GM10266 (cell line): ENCODE data around the gene GNAI2.

Experiments
- DNase-seq: peaks from one replicate; pipeline ENCODE4 v3.0.0; 2012; ENCODE audit errors: extremely low spot score
- TF ChIP-seq, protein P1 (sequence below): IDR thresholded peaks from 2 replicates; pipeline ENCODE4 v1.5.1; 2012; ENCODE audit warnings: mild to moderate bottlenecking, low read depth; ENCODE audit not compliant: control insufficient read depth, insufficient read depth; ENCODE audit errors: missing control alignments

GNAI2 gene

DNA sequence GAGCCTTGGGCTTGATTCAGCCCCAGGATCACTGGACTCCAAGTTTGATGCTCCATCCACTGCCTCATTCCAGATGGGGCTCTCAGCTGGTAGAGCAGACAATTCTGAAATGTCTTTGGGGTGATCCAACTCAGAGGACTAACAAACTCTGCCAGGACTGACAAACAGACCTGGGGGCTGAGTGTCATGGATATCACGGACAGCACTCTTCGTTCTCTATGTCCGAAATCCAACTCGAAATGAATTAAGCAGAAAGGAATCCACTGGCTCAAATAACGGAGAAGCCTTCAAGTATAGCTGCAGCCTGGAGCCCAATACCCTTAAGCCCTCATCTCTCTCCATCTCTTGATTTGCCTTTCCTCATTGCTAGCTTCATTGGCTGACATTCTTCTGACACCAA is 16.7 kb upstream of the GNAI2 start:
- DNase-seq: no peak
- TF ChIP-seq, protein P1, sequence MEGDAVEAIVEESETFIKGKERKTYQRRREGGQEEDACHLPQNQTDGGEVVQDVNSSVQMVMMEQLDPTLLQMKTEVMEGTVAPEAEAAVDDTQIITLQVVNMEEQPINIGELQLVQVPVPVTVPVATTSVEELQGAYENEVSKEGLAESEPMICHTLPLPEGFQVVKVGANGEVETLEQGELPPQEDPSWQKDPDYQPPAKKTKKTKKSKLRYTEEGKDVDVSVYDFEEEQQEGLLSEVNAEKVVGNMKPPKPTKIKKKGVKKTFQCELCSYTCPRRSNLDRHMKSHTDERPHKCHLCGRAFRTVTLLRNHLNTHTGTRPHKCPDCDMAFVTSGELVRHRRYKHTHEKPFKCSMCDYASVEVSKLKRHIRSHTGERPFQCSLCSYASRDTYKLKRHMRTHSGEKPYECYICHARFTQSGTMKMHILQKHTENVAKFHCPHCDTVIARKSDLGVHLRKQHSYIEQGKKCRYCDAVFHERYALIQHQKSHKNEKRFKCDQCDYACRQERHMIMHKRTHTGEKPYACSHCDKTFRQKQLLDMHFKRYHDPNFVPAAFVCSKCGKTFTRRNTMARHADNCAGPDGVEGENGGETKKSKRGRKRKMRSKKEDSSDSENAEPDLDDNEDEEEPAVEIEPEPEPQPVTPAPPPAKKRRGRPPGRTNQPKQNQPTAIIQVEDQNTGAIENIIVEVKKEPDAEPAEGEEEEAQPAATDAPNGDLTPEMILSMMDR: no peak

DNA sequence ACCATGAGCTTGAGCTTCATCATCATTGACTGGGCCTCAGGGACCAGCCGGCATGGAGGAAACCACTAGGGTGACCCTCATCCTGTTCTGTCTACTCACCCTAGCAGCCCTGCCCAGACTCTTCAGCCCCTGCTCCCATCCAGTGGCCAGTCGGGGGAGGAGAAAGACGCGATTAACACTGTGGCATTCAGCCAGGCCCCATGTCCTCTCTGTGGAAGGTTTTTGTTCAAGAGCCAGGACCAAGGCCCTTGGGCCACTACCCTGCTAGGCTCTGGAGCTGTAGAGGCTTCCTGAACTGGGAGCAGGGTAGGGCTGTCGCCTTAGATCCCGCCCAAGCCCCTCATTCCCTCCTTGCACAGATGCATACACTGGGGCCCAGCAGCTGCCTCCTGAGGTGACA is 15.9 kb upstream of the GNAI2 start:
- no peak for DNase-seq
- TF ChIP-seq, protein P1: no peak

DNA sequence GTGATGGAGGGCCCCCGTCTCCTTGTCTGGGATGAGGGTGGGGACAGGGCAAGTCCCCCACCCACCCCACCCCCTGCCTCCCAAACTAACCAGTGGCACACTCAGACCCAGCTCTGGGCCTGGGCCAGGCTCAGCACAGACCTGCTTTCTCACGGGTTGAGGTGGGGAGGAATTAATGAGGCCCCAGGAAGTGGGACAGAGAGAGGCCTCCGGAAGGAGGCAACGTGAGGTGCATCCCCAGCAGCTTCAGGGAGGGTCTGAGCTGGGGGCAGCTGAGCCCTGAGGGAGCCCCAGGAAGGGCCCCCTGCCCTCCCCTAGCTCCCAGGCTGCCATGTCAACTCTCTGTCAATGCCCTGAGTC is 15.0 kb upstream of the GNAI2 start:
- DNase-seq: no peak
- TF ChIP-seq, protein P1: no peak

DNA sequence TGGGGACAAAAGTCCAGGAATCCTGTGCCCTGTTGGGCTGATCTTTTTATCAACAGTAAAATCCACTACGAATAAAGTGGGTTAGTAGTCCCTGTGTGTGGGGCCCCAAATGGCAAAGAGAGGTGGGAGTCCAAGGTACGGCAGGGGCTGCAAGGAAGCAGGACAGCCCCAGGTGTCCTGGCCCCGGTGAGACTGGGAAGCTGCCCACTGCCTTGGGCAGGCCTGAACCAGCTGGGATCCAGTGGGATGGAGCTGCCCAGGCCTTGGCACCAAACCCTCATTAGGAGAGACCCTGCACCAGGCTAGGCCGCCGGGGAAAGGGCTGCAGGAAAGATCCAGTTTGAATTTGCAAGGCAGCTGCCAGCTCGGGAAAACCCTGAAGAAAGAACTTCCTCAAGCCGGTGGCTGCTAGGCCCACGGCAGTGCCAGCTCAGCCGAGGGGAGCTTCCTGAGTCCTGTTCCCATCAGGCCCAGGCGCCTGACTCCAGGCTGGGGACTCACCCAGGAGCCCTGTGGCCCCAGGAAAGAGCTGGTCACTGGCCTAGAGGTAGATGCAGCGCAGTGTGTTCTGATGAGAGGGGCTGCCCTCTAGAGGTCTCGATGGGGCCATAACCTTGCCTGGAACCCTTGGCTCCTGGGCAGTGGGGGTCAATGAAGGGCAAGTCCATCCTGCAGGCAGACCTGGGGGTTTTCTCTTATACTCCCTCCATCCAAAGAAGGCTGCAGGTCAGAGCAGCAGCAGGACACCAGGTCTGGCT is 14.4 kb upstream of the GNAI2 start:
- no peak for DNase-seq
- TF ChIP-seq, protein P1: peak; percentile 30

DNA sequence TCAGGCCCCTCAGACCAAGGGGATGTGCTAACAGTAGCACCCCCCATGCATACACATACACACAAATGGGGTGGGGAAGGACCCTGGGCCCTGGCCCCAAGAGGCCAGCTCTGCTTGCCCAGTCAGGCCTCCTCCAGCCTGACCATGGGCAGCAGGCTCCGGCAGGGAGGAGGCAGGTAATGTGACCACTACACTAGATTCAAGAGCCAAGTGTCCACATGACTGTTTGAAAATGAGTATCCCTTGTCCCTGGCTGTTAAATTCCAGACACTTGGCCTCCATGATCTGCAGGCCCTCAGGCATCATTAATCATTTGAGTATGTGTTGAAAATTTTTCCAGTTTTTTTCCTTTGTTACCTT is 13.9 kb upstream of the GNAI2 start:
- DNase-seq: no peak
- TF ChIP-seq, protein P1: no peak

DNA sequence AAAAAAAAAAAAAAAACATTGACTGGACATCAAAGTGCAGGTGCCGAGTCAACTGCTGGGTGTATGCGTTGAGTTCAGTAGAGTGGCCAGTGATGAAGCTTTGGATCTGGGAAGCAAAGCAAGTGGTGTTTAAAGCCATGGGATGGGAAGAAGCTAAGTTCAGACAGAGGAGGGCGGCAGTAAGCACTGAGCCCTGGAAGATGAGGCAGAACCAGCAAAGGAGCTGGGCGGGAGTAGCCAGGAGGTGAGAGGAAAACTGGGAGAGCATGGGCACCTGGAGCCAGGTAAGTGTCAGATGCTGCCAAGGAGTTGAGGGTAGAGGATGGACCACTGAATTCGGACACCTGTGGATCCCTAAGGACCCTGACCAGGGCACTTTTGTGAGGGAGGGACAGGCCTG is 11.4 kb upstream of the GNAI2 start:
- no peak for DNase-seq
- TF ChIP-seq, protein P1: no peak

DNA sequence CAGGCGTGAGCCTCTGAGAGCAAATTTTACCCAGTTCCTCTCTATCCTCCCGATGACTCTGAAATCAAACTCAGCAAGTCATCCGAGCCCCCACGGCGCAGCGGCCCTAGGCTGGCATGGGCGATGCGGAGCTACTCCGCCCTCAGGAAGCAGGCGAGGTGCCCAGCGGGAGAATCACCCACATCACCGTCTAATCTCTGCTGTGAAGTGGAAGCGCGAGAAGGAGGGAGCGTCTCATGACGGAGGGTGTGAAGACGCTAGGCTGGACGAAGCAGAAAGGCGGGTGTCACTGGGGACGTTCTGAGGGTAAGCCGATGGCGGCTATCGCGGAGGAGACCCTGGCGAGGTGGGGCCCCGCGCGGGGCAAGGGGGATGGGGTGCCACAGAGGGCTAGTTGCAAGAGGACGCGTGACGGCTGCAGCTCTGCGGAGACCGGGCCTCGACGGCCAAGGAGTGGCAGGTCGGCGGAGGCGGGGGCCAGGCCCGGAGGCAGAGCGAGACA is 9.1 kb upstream of the GNAI2 start:
- DNase-seq: no peak
- TF ChIP-seq, protein P1: peak; percentile 8
